ENCODE results near the gene SYNE4.

Gene SYNE4

DNA sequence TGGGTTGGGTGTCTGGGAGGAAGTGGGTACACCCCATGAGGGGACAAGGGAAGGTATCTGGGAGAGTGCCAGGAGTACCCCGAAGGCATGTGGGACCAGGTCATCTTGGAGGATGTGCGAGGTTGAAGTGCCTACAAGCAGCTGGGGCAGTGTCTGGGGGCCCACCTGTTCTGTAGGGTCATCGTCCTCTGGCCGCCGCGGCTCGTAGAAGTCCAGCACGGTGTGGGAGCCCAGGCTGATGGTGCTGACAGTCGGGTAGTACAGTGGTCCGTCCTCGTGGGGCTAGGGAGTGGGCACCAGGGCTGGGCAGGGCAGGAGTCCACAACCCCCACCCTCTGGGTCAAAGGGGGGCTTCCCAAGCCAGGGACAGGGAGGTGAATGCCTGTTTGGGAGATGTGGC, 1.8 kb upstream of the SYNE4 start:
- no peak for TF ChIP-seq GATA1 (IDR thresholded peaks at IDR 0.05; ENCODE audit: low read depth, low read length)
- TF ChIP-seq POLR2A (IDR thresholded peaks at IDR 0.05; ENCODE audit: low read length): no peak
- DNase-seq: no peak

DNA sequence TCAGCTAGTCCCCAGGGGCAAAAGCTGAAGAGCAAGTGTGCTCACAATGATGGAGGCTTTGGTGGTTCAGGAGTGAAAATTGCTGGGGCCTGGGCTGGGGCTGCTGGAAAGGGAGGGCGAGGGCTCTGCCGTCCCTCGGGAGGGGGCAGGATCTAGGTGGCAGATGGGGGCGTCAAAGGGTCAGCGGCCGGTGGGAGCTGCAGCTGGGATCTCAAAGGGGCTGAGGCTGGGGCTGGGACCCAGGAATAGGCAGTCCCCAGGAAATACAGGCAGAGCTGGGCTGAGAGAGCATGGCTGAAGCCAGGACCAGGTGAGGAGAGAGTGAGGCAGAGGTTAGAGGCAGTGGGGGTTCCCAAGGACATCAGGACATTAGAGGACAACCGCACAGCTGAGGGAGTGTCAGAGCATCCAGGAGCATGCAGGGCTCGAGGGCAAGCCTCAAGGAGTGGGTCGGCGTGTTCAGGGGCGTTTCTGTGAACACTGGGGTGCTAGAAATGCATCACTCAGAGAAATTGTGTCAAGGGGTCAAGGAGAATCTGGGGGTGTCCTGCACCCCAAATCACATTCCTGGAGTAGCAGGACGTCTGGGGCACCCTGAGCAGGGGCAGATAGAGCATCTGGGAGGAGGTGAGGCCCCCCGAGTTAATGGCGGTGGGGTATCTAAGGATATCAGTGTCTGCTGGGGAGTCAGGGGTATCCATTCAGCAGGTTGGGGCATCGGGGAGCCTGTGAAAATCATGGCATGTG, 1.2 kb upstream of the SYNE4 start:
- no peak for DNase-seq
- TF ChIP-seq GATA1 (IDR thresholded peaks at IDR 0.05; ENCODE audit: low read depth, low read length) (no peak), POLR2A (IDR thresholded peaks at IDR 0.05; ENCODE audit: low read length) (no peak)

DNA sequence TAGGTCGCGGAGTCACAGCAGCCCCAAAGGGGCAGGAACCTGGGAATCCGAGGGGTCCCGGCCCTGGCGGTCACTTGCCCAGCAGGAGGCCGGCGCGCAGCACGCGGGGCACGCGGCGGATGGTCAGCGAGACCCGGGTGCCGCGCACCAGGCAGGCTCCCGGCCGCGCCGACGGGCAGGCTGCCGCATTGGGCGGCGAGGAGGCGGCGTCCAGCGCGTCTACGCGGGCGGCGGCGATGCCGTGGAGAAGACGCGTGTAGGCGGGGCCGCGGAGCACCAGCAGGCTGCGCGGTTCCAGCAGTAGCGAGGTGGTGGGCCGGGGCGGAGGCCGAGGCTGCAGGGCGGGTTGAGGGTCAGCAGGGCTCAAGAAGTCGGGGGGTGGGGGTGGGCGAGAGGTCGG, 607 bp upstream of the SYNE4 start:
- no peak for TF ChIP-seq GATA1 (IDR thresholded peaks at IDR 0.05; ENCODE audit: low read depth, low read length)
- peak; percentile 69 for DNase-seq

DNA sequence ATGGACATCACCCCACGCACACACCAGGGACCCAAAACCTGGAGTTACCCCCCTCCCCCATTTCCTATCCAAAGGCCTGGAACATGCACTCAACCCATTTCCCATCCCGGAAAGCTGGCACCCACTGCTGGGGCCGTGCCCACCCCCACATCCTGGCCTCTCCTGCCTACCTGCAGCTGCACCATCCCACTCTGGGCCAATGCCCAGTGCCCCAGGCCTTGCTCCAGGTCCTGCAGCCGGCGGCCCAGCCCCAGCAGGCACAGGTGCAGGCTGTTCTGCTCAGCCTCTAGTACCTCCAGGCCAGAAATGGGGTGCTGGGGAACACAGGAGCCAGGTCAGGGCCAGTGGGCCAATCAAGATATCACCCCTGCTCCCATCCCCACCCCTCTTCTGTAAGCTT, 1.7 kb downstream of the SYNE4 start:
- TF ChIP-seq POLR2A (IDR thresholded peaks at IDR 0.05; ENCODE audit: low read length) (no peak), GATA1 (IDR thresholded peaks at IDR 0.05; ENCODE audit: low read depth, low read length) (no peak)
- DNase-seq: no peak

DNA sequence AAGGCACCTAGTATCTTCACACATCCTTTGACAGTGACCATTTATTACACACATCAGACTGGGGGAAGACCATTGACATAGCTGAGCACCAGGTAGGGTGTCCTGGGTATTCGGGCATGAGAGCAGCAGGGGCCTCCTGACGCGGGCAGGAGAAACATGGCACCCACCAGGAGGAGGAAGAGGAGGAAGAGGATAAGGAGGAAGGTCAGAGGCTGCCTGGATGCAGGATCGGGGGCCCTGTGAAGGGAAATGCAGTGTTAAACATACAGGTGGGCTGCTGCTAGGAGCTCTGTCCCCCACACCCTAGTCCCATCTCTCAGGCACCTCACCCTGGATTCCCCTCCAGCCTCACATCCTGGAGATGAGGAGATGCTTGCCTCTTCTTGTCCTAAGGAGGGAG, 5.3 kb downstream of the SYNE4 start:
- no peak for DNase-seq
- no peak for TF ChIP-seq POLR2A (IDR thresholded peaks at IDR 0.05; ENCODE audit: low read length)
- TF ChIP-seq GATA1 (IDR thresholded peaks at IDR 0.05; ENCODE audit: low read depth, low read length): no peak

DNA sequence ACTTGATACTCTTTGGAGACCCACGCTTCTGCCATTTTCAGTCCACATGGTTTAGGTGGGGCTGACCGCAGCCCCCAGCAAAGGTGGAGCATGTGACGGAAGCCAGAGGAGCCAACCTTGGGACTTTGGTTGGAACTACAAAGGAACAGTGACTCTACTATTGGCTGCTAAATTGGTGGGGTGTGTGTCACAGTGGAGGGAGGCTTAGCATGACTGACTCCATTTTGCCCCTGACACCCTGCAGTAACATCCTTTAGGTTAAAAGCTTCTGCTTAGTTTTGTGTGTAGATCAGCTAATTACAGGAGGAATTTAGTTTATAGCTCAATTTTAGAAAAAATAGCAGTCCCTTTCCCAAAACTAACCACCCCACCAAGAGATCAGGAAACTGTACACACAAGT, 7.0 kb downstream of the SYNE4 start:
- DNase-seq: no peak
- no peak for TF ChIP-seq GATA1 (IDR thresholded peaks at IDR 0.05; ENCODE audit: low read depth, low read length)

DNA sequence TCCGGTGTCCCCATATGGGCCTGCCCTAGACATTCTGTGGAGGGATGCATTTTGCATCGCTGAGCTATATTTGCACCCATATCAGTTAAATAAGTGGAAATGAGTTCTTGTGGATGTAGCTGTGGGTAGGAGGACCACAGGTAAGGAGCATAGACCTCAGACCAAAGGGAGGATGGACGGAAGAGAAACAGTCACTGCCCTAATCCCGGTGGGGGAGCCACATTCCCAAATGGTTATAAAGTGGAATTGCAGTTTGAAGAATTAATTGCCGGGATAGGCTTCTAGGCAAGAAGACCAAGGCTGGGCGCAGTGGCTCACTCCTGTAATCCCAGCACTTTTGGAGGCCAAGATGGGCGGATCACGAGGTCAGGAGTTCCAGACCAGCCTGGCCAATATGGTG, 11.8 kb downstream of the SYNE4 start:
- no peak for DNase-seq
- TF ChIP-seq GATA1 (IDR thresholded peaks at IDR 0.05; ENCODE audit: low read depth, low read length) (no peak), POLR2A (IDR thresholded peaks at IDR 0.05; ENCODE audit: low read length) (no peak)

DNA sequence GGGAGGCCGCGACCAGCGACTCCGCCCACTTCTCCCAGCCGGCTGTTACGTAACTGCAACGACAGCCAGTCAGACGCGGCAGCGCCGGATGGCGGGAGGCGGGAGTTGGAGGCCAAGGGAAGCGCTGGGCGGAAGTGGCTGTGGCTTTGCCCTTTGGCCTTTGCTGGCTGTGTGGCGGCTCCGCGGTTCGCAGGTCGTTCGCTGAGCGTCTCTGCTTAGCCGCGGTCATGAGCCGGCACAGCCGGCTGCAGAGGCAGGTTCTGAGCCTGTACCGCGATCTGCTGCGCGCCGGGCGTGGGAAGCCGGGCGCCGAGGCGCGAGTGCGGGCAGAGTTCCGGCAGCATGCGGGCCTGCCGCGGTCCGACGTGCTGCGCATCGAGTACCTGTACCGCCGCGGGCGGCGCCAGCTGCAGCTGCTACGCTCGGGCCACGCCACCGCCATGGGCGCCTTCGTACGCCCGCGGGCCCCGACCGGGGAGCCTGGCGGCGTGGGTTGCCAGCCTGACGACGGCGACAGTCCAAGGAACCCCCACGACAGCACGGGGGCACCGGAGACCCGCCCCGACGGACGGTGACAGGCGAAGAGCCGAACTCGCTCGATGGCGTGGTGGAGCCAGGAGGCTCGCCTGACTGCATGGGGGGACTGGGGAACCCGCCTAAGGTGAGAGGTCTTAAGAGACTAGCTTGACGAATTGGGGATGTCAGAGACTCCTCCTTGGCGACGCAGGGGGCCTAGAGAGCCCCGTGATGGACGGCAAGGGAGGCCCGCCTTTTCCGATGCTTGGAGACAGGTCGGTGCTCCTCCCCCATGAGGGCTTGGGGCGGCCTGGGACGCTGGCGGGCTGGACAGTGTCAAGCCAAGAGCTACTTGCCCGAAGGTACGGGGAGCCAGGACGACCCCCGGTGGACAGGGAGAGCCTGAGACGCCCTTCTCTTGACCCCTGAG, 13.3 kb downstream of the SYNE4 start, which contains the start of gene SDHAF1:
TSS of gene SDHAF1 (plus strand) at position 141 of the 946 bp plus-strand sequence. CDS start at position 228, 87 bp downstream.
- DNase-seq: peak; percentile 96 to 97
- TF ChIP-seq POLR2A (IDR thresholded peaks at IDR 0.05; ENCODE audit: low read length) (peak; percentile 87), GATA1 (IDR thresholded peaks at IDR 0.05; ENCODE audit: low read depth, low read length) (no peak)

DNA sequence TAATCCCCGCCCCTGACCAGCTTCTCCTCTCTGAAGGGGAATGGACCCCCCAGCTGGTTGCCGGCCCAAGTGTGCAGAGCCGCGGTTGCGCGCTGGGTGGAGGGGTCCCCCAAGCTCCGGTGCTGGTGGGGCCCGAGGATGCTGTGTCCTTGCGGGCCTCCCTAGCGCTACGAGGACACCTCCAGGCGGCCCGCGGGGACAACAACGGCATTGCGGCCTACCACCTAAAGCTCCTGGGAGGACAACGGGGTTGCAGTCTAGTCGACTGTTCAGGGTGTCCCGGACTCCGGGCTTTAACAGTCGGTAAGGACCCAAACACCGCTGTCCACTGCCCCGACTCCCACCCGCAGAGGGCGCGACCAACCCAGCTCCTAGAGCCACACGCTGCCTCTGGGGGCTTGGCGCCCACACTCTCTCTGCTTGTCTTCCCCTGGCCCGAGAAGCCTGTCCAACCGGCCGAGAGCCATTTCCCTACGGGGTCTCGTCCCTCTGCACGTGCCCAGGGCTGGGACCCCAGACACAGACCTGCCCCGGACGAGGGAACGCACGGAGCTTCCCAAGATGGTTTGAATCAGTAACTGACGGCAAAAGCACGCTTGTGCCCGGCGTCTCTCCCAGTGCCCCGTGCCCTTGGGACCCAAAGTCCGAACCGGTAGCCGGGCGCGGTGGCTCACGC, 14.6 kb downstream of the SYNE4 start:
- peak in 1 of 2 experiments; percentile 42 for DNase-seq
- no peak for TF ChIP-seq GATA1 (IDR thresholded peaks at IDR 0.05; ENCODE audit: low read depth, low read length)
- no peak for TF ChIP-seq POLR2A (IDR thresholded peaks at IDR 0.05; ENCODE audit: low read length)

DNA sequence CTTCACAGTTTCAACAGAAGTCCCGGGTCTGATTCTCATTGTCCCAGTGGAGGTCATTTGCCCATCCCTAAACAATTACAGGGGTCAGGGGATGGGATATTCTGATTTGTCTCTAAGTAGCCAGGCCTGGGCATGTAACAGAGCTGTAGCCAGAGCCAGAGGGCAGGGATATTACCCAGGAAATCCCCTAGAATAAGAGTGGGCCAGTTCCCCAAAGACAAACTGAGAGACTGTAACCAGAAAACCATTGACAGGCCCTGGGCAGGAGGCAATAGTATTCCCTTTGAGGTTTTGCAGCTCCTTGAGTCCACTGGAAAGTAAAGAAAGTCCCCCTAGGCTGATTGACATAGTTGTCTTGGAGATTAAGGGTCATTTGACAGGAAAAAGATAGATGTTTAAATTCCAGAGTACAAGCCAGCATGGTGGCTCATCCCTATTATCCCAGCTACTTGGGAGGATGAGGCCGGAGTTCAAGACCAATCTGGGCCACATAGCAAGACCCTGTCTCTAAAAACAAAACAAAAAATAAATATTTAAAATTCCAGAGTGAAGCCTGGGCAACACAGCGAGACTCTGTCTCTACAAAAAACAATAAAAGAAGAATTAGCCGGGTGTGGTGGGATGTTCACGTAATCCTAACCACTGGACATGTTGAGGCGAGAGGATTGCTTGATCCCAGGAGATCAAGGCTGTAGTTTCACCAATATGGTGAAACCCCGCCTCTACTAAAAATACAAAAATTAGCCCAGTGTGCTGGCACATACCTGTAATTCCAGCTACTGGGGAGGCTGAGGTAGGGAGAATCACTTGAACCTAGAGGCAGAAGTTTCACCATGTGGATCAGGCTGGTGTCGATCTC, 15.5 kb downstream of the SYNE4 start:
- DNase-seq: no peak
- no peak for TF ChIP-seq POLR2A (IDR thresholded peaks at IDR 0.05; ENCODE audit: low read length)
- no peak for TF ChIP-seq GATA1 (IDR thresholded peaks at IDR 0.05; ENCODE audit: low read depth, low read length)

DNA sequence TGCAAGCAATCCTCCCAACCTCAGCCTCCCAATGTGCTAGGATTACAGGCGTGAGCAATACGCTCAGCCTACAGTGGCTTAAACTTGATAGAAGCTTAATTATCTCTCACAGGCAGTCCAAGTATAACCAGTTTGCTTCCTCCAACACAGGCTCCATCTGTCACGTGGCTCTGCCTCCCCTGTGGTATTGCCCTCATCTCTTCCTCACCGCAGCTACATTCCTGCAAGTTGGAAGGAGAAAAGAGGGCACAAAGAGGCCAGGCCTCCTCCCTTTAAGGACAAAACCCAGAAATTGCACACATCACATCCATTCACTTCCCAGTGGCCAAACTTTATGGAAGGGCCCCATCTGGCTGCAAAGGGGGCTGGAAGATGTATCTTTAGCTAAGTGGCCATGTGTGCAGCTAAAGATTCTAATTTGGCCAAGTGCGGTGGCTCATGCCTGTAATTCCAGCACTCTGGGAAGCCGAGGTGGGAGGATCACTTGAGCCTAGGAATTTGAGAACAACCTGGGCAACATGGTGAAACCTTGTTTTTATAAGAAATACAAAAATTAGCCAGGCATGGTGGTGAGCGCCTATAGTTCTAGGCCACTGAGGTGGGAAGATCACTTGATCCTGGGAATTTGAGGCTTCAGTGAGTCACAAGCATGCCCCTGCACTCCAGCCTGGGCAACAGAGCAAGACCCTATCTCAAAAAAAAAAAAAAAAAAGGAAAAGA, 16.7 kb downstream of the SYNE4 start:
- TF ChIP-seq POLR2A (IDR thresholded peaks at IDR 0.05; ENCODE audit: low read length) (no peak), GATA1 (IDR thresholded peaks at IDR 0.05; ENCODE audit: low read depth, low read length) (no peak)
- DNase-seq: no peak

DNA sequence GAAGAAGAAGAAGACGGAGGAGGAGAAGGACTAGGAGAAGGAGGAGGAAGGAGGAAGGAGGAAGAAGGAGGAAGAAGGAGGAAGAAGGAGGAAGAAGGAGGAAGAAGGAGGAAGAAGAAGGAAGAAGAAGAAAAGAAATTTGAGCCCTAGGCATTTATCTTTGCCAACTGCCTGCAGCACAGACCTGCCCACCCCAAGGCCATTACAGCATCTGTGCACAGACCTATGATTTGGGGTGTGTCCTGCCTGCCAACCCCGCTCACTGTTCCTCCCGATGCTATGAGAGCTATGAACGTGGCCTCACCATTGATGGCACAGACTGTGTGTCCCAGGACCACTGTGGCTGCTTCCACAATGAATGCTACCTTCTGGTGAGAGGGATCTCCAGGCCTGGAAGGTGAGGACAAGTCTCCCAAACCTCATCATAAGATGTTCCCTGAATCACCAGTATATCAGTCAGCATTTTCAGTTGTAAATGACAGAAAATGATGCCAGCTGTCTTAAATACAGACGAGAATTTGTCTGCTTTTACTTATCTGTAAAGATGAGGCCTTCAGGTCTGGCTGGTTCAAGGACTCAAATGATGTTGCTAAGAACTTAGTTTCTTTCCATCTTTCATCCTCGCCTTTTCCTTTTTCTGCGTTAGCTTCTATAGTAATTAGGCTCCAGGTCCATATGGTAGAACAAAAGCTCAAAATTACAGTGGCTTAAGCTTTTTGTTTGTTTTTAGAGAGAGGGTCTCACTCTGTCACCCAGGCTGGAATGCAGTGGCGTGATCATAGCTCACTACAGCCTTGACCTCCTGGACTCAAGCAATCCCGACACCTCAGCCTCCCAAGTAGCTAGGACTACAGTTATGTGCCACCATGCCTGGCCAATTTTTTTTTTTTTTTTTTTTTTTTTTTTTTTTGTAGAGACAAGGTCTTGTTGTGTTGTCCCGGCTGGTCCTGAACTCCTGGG, 17.6 kb downstream of the SYNE4 start:
- TF ChIP-seq GATA1 (IDR thresholded peaks at IDR 0.05; ENCODE audit: low read depth, low read length) (no peak), POLR2A (IDR thresholded peaks at IDR 0.05; ENCODE audit: low read length) (no peak)
- no peak for DNase-seq

Data from erythroblast (primary cell).